GM18873 (cell line): ENCODE results near the gene RBP5.

Source experiments
- ATAC-seq: cut with Tn5 transposase; IDR thresholded peaks from one replicate; pipeline ENCODE4 v1.9.1; 2021; ENCODE audit warnings: mild to moderate bottlenecking, moderate library complexity, moderate number of reproducible peaks; ENCODE audit not compliant: unreplicated experiment, low FRiP score

The RBP5 gene

GRCh38 chr12:7146906-7147305 is 18.2 kb upstream of the RBP5 start:
- ATAC-seq, result no peak

DNA sequence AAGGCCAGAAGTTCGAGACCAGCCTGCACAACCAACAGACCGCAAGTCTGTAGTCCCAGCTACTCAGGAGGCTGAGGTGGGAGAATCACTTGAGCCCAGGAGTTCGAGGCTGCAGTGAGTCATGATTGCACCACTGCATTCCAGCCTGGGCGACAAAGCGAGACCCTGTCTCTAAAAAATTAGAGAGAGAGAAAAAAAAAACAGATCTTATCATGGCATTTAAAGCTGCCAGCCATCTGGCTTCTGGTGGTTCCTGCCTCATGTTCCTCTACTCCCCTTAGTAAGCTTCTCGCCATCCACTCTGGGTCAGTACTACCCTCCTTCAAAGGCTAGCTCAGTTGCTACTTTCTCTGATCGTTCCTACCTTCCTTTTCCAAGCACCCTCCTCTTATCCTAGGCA is 17.5 kb upstream of the RBP5 start:
- ATAC-seq, result no peak

- ATAC-seq, result no peak
These were observed 17.0 kb upstream of the RBP5 start for GRCh38 chr12:7145671-7146070.

GRCh38 chr12:7144414-7145120 is 15.9 kb upstream of the RBP5 start:
- ATAC-seq, result no peak

- ATAC-seq, result no peak
These were observed 14.9 kb upstream of the RBP5 start for GRCh38 chr12:7143564-7143963.

DNA sequence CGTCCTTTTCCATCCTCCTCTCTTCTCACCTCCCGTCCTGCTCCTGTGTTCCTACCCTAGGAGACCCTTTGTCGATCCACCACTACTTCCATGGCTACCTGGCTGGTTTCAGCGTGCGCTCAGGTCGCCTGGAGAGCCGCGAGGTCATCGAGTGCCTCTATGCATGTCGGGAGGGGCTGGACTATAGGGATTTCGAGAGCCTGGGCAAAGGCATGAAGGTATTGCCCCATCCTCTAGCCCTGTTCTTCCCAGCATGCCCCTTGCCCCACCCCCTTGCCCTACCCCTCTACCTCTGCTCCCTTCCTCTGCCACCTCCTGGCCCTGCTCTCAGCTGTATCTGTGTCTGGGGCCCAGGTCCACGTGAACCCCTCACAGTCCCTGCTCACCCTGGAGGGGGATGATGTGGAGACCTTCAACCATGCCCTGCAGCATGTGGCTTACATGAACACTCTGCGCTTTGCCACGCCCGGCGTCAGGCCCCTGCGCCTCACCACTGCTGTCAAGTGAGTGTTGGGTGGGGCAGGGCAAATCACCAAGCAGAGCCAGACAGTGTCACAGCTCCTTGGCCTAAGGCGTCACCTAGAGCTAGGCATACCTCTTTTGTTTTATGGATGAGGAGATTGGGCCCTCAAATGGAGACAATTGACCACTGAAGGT is 14.2 kb upstream of the RBP5 start:
- ATAC-seq, result no peak

DNA sequence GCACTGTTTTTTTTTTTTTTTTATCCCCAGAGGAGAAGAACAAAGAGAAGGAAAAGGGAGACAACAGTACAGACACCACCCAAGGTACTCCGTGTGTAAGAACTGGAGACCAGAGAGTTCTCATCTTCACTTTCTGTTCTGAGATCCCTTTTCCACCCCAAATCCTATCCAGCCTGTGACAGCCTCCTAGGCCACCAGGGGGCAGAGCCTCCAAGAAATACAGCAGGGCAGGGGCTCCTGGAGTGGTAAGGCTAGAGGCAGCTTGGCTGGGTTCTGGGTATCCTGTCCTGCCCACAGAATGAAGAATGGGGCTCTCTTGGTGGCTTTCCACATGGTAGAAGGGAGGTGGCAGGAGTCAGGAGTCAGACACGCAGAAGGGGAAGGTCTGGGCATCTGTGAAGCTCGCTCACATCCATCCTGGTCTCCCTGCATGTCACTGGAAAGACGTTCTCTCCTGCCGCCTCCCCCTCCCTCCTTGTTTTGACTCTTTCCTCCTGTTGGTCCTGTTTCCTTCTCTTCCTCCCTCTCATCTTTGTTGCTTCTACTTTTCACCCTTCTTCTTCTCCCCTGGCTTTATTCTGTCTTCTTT is 13.5 kb upstream of the RBP5 start:
- ATAC-seq, result no peak

GRCh38 chr12:7141351-7142005 is 12.8 kb upstream of the RBP5 start:
- ATAC-seq, result no peak

DNA sequence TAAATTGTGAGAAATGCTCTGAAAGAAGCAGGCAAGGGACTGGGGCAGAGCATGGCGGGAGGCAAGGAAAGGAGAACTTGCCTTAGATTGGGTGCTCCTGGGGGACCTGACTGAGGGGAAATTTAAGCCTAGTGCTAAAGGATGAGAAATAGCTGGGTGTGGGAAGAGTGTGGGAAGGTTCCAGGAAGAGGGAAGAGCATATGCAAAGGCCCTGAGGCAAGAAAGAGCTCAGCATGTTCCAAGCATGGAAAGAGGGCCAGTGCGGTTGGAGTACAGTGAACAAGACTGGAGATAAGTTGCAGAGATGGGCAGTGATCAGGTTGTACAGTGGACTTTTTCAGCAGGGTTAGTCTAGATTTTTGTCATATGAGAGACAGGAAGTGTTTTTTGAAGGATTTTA is 10.5 kb upstream of the RBP5 start:
- no peak for ATAC-seq

GRCh38 chr12:7137908-7138307 is 9.2 kb upstream of the RBP5 start:
- no peak for ATAC-seq

DNA sequence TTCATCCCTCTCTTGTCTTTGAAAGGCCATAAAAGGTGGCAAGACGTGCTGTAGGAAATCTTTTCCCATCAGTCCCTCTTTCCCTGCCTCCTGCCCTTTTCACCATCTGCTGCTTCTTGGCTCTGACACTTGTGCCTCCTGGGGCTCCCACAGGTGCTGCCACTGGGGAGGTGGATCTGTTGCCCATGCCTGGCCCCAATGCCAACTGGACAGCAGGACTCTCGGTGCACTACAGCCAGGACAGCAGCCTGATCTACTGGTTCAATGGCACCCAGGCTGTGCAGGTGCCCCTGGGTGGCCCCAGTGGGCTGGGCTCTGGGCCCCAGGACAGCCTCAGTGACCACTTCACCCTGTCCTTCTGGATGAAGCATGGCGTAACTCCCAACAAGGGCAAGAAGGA is 8.0 kb upstream of the RBP5 start:
- no peak for ATAC-seq

DNA sequence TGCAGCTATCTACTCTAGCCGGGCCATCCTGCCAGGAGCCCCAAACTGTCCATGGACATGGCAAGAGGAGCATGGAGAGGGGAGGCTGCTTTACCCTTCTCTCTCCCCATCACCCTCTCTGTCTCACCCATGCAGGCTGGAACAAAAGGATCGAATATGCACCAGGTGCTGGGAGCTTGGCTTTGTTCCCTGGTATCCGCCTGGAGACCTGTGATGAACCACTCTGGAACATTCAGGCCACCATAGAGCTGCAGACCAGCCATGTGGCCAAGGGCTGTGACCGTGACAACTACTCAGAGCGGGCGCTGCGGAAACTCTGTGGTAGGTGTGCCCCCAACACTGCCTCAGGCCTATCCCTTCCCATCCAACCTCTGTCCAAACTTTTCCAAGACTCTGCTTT is 7.4 kb upstream of the RBP5 start:
- ATAC-seq, result no peak

DNA sequence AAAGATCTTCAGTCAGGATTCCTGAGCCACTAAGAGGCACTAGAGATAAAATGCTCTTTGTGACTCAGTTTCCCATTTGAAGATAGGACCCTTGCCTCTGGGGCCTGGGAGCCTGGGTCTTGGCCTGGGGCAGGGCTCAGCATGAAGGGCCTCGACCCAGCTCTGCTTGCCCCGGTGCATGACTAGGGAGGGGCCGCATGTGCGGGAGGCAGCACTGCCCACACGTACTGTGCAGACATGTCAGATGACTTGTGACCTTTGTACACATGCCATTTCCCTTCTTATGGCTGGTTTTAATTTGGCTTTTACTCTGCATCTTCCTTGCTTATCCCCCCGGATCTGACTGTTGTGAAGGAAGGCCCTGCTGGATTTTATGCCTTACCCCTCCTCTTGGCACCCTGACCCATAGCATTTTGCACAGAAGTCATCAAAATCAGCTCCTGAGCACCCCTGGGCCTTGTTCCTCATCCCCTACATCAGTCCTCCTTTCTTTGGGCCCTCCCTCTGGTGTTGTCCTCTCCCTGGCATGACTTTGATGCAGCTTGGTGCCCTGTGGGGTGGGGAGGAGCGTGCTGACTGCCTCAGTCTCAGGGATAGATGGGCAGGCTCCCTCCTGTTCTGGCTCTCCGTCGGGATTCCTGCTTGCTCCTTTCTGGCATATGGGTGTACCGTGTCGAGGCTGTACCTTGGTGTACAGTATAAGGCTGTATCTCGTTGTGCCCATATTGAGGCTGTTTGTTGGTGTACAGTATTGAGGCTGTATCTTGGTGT is 5.9 kb upstream of the RBP5 start:
- no peak for ATAC-seq

GRCh38 chr12:7131502-7131866 is 2.8 kb upstream of the RBP5 start:
- ATAC-seq, result no peak

GRCh38 chr12:7130701-7131501 is 2.2 kb upstream of the RBP5 start:
- ATAC-seq, result no peak

- no peak for ATAC-seq
These were observed 1.4 kb upstream of the RBP5 start, which contains the start of gene CLSTN3 for GRCh38 chr12:7129872-7130691. TSS of gene CLSTN3 (plus strand) at chr12:7130371. CDS start at chr12:7130649, 278 bp downstream.

- ATAC-seq, result no peak
These were observed 690 bp upstream of the RBP5 start for GRCh38 chr12:7129287-7129871.

DNA sequence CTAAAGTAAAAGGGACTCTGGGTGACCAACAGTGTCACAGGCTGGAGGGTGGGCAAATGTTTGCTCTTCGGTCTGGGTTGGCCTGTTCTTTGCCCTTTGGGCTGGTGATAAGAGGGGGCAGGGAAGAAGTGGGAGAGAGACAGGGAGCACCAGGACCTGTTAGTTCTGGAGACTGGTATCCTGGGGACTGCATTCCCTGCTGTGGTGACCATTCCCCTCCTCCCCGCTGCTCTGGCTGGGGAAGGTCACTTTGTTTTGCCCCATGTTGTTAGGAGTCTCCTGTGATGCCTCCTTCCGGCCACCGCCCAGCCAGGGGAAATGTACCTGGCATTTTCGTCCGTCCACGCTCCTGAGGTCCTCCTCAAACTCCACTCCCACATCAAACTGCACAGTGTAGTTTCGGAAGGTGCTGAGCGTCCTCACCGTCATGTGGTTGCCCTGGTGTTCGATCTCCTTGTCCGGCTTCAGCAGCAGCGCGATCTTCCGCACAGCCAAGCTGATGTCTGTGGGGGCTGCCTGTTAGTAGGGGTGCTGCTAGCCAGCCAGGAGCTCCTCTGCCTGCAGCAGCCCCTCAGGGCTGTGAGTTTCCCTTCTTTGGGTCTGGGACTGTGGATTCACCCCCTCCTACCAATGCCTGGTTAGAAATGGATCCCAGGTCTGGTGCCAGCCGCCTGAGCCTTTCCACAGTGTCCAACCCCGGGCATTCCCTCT is 618 bp downstream of the RBP5 start:
- no peak for ATAC-seq
